GM18867 (cell line): ENCODE measurements around the gene LRMDA.

Source experiments
- ATAC-seq: cut with Tn5 transposase; IDR thresholded peaks from one replicate; pipeline ENCODE4 v1.9.1; 2021; ENCODE audit warnings: mild to moderate bottlenecking, moderate library complexity; ENCODE audit not compliant: unreplicated experiment

LRMDA gene

GRCh38 chr10:75531571-75532031 is 100.2 kb downstream of the LRMDA start:
- ATAC-seq = no peak

- ATAC-seq = no peak
These were observed 101.0 kb downstream of the LRMDA start for GRCh38 chr10:75532253-75532924.

- ATAC-seq = no peak
These were observed 106.7 kb downstream of the LRMDA start for GRCh38 chr10:75538144-75538543.

DNA sequence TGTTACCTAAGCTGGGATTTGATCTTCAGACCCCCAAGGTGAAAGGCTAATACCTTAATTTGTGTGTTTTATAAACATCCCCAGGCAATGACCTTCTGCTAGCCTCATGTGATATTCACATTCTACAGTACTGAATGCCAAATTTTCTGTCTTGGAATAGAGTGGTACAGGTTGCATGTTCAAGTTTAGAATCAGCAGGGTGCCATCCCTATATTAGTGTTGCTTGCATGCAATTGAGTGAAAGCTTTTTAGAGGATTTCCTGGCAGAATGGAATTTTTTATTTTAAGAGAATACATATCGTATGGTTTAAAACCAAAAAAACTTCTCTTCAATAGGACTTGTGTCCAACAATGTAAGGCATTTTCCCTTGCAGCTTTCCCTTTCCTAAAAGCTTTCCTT is 107.3 kb downstream of the LRMDA start:
- no peak for ATAC-seq

DNA sequence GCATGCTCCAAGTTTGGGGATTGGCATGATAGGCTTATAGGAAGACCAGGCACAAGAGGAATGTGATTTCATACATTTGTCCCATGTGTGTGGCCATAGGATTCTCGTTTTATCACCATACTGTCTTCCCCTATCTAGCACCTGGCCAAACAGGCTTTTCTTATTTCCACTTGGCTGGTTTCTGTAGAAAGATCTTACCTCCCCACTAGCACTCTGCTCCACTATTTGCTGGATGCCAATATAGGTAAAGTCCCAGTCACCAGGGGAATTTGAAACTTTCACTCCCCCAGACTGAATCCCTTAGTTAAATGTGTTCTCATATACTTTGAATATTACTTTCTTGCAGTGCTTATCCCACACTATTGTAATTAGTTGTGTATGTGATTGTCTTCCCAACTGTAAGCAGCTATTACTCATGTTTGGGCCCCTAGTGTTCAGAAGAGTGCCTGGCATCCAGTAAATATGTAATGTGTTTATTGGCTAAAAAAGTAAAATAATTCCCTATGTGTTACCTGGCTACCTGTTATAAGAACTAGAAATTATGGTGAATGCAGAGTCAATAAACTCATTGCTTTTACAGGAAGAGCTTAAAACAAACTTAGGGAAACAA is 109.0 kb downstream of the LRMDA start:
- ATAC-seq = no peak

GRCh38 chr10:75540981-75541380 is 109.6 kb downstream of the LRMDA start:
- no peak for ATAC-seq

DNA sequence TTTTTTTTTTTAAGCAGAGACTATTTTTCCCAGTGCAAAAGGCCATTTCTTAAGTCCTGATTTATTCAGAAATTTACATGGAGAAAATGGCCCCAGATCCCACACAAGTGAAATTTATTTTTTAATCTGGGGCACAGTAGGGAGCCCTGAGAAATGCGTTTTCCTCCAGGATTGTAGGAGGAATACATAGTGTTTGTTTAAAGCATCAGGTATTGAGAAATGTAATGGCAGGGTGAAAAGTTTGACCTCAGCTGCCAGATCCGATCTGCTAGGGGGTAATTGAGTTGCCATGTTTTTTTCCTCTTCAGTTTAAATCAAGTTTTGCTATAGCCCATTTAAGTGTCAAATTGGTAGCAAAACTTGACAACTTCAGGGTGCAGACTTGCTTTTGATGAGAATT is 110.0 kb downstream of the LRMDA start:
- ATAC-seq = no peak

DNA sequence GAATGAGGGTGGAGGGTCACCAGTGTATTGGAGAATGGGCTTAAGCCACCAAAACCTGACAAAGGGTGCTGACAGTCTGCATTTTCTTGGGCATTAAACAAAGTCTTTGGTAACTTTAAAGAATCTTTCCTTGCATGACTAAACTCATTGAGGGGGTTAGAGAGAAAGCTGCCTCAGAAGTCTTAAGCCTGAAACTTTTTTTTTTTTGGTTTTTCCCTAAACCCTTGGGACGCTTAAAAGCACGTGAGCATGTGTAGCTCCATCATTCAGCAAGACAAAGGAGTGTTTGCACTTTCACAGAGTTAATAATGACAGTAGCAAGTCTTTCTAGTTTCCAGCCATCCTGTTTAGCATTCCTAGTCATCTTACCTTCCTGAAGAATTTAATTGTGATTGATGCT is 110.7 kb downstream of the LRMDA start:
- no peak for ATAC-seq

- no peak for ATAC-seq
These were observed 111.5 kb downstream of the LRMDA start for GRCh38 chr10:75542906-75543305.

GRCh38 chr10:75544386-75544785 is 113.0 kb downstream of the LRMDA start:
- no peak for ATAC-seq

GRCh38 chr10:75544993-75545706 is 113.7 kb downstream of the LRMDA start:
- no peak for ATAC-seq

DNA sequence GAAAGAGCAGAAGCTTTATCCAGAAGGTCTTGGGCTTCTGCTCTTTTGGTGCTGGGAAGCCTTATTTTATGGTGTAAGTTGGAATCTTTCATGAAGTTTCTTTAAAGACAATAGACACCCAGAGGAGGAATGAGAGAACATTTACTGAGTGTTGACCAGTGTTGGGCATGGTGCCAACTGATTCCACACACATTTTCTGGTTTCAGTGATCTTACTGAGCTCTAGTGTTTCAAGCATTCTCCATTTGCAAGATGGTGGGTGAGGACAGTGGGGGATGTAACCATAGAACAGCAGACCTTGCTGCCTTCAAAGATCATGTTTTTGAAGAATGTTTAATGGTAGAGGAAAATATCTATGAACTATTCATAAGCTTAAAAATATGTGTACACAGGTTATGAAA is 114.6 kb downstream of the LRMDA start:
- no peak for ATAC-seq

GRCh38 chr10:75547391-75548298 is 116.2 kb downstream of the LRMDA start:
- no peak for ATAC-seq

GRCh38 chr10:75548356-75548755 is 116.9 kb downstream of the LRMDA start:
- no peak for ATAC-seq

GRCh38 chr10:75550191-75550590 is 118.8 kb downstream of the LRMDA start:
- ATAC-seq = no peak

- ATAC-seq = no peak
These were observed 120.7 kb downstream of the LRMDA start for GRCh38 chr10:75552171-75552570.

GRCh38 chr10:75553550-75553949 is 122.1 kb downstream of the LRMDA start:
- ATAC-seq = no peak

GRCh38 chr10:75555323-75555722 is 123.9 kb downstream of the LRMDA start:
- no peak for ATAC-seq

DNA sequence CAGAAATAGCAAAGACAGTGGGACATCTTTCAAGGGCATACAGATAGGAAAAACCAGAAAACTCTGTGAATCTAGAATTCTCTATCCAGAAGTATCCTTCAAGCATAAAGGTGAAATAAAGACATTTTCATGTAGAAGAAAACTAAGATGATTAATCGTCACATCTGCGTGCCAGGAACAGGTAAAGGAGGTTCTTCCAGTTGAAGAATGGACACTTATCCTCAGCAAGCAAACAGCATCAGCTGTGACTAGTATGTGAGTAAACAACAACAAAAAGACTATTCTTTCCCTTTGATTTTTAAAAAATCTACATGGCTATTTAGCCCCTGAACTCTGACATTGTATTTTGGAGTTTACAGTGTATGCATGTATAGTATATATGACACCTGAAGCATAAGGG is 124.9 kb downstream of the LRMDA start:
- ATAC-seq = no peak

DNA sequence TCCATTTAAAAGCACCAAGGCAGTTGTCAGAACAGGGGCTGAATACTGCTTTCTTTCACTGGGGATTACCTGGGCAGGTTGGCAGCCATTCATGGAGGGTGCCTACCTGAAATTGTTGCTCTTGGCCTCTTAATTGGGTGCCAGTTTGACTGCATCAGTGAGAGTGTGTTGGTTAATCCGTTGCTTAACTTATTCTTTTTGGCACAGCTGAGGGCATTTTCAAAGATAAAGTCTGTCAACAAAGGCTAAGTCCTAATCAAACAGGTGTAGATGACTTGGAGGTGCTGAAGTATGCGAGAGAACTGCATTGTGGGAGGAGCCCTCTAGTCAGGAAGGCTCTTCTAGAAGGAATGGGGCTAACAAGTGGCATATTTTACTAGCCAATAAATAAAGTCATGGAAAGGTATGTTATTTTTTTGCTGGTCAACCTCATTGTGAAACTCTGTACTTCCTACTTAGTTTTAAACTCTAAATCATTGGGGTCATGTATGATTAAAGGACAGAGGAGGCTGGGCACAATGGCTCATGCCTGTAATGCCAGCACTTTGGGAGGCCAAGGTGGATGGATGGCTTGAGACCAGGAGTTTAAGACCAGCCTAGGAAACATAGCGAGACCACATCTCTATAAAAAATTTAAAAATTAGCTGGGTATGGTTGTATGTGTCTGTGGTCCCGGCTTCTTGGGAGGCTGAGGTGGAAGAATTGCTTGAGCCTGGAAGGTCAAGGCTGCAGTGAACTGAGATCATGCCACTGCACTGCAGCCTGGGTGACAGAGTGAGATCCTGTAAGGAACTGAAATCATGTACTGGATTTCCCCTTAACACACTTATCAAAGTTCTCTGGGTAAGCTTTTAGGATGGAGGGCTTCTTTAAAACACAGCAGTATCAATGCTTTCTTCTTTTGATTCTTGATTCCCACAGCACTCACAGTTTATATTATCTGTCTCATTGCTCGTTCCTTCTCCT is 134.1 kb downstream of the LRMDA start:
- no peak for ATAC-seq
